A172 (cell line): ENCODE measurements around the gene PDE4B. TPM values are rescaled to one million over a fixed set of nuclear protein-coding genes. Genes with fewer than 3 reads are reported as not detected.
"Not testable (repeated sequence)": the region's sequence is repeated elsewhere in the genome, so short reads cannot be mapped to it uniquely, and the experiment has no call there.

Experiments used
- DNase-seq: peaks from one replicate; pipeline ENCODE4 v3.0.0-alpha.2; 2015; ENCODE audit warnings: low spot score
- total RNA-seq: library from RNA; depleted of rRNA; stranded (reverse); fragments of >200 nt; shearing (Covaris generic); gene quantifications from 2 replicates; pipeline ENCODE4 v1.2.3, GENCODE V29; 2014

The PDE4B gene
- total RNA-seq, 1 experiment from 2014 or later = not detected

GRCh38 chr1:66388913-66389312, 596.2 kb downstream of the PDE4B start:
- DNase-seq = no peak

- no peak for DNase-seq
Measured at GRCh38 chr1:66393586-66394287, 601.0 kb downstream of the PDE4B start.

GRCh38 chr1:66394603-66395002, 601.9 kb downstream of the PDE4B start:
- DNase-seq = no peak

- DNase-seq = no peak
Measured at GRCh38 chr1:66395202-66396061, 602.7 kb downstream of the PDE4B start.

- no peak for DNase-seq
Measured at GRCh38 chr1:66396212-66396890, 603.7 kb downstream of the PDE4B start.

- no peak for DNase-seq
Measured at GRCh38 chr1:66397192-66397591, 604.5 kb downstream of the PDE4B start.

- DNase-seq = no peak
Measured at GRCh38 chr1:66399888-66400529, 607.3 kb downstream of the PDE4B start.

- DNase-seq = no peak
Measured at GRCh38 chr1:66400660-66401059, 608.0 kb downstream of the PDE4B start.

- DNase-seq = no peak
Measured at GRCh38 chr1:66401244-66401643, 608.5 kb downstream of the PDE4B start.

- DNase-seq = no peak
Measured at GRCh38 chr1:66402194-66402593, 609.5 kb downstream of the PDE4B start.

- no peak for DNase-seq
Measured at GRCh38 chr1:66403007-66403731, 610.5 kb downstream of the PDE4B start.

GRCh38 chr1:66405061-66405460, 612.4 kb downstream of the PDE4B start:
- no peak for DNase-seq

GRCh38 chr1:66411449-66411848, 618.8 kb downstream of the PDE4B start:
- DNase-seq = not testable (repeated sequence)

- no peak for DNase-seq
Measured at GRCh38 chr1:66412704-66413103, 620.0 kb downstream of the PDE4B start.

- no peak for DNase-seq
Measured at GRCh38 chr1:66413136-66413837, 620.6 kb downstream of the PDE4B start.

GRCh38 chr1:66413838-66414175, 621.1 kb downstream of the PDE4B start:
- no peak for DNase-seq

- DNase-seq = no peak
Measured at GRCh38 chr1:66415281-66415680, 622.6 kb downstream of the PDE4B start.

- no peak for DNase-seq
Measured at GRCh38 chr1:66415866-66416265, 623.2 kb downstream of the PDE4B start.

- DNase-seq = no peak
Measured at GRCh38 chr1:66416295-66416694, 623.6 kb downstream of the PDE4B start.

GRCh38 chr1:66418021-66418420, 625.3 kb downstream of the PDE4B start:
- DNase-seq = no peak

- not testable (repeated sequence) for DNase-seq
Measured at GRCh38 chr1:66420171-66420570, 627.5 kb downstream of the PDE4B start.
